ENCODE data around the gene CCL28.

Gene CCL28

DNA sequence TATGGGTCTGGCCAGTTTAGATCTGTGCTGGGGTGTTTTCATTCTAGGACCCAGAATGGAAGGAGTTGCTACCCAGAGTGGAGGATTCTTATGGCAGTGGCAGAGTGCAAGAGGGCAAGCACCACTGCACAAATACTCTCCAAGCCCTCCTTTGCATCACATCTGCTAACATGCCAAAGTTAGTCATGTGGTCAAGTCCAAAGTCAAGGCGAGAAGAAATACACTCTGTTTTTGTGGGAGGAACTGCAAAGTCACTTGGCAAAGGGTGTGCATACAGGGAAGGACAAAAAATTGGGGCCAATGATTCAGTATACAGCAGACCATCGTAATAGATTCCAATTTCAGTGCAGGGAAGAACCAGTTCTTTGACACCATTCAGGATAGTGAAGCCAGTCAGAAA, 55.1 kb downstream of the CCL28 start:
- DNase-seq (ENCODE audit: low read depth), result no peak

DNA sequence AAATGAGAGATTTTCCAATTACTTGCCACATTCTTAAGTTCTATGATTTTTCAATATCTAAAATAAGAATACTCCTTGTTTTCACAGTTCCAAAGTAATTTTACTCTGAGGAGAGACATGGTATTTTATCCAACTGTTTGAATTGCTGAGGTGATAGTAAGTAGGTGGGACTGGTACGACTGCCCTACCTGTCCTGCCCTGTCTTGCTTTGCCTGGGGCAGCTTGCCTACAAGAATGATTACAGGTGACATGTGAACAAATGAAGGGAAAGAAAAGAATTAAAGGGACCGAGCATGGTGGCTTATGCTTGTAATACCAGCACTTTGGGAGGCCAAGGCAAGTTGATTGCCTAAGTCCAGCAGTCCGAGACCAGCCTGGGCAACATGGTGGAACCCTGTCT, 57.4 kb downstream of the CCL28 start:
- DNase-seq (ENCODE audit: low read depth), result no peak

DNA sequence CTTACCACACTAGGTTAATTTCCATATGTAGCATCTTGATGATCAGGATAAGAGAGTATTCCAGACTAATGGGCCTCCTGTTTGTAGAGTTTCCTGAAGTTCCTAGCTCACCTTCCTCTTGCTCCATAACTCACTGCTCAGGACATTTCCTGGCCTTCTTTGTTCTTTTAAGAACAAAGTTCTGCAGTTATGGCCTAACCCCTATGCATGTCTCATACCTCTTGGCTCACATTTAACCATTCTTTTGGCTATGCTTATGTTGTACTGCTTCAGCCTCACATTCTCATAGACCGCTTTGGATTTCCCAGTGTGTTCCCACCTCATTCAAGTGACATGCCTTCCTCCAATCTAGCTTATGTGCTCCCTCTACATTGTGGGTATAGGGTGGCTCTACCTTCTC, 58.5 kb downstream of the CCL28 start:
- DNase-seq (ENCODE audit: low read depth), result no peak

DNA sequence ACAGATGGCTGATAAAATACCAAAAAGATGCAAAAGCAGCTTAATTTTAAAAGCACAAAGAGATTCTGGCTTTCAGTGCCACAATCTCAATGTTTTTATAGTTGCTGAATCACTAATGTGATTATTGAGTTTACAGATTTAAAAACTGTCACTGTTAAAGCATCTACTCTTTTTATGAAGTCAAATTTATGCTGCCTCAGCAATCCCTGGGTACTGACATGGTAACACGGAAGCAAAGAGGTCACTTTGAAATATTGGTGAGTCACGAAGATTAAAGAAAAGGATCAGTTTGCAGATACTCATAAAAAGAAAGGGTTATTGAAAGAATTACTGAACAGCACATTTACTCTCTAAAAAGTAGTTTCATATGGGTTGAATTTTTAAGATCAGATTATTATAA, 59.3 kb downstream of the CCL28 start:
- no peak for DNase-seq (ENCODE audit: low read depth)

DNA sequence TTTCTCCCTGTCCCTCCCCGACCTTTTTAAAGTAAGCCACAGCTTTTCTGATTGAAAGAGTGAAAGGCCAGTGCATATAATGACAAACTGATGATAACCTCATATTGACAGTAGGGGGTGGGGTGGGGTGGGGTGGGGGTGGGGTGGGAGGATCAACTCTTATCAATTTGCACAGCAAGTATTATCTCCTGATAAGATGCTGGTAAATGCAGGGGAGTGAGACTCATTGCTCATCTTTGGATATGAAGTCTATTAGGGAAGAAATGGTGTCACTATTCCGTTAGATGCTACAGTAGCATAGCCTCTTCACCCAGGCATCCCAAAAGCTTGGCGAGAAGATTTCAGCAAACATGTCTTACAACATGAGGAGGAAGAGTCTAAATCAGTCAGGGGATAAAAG, 60.1 kb downstream of the CCL28 start:
- DNase-seq (ENCODE audit: low read depth), result no peak

DNA sequence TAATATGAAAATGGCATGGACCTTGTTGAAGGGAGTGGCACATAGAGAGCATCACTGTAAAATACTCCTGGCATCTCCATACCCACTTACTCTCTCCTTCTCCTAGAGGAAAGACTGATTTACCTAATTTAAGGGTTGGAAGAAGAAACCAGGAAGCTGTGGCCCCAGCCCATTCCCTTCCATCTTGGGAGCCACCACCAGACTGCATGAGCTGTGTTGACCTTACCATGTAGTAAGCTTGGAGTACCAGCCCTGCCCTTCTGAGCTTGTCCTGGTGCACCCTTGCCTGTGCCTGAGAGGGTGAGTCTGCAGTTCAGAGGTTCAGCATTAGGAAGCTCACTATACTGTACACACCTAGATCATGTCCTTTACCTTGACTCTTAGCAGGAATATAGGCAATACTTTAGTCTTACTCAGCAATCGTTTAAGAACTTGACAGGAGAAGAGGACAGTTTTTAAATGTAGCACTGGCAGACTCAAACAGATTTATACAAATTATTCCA, 63.3 kb downstream of the CCL28 start:
- no peak for DNase-seq (ENCODE audit: low read depth)

DNA sequence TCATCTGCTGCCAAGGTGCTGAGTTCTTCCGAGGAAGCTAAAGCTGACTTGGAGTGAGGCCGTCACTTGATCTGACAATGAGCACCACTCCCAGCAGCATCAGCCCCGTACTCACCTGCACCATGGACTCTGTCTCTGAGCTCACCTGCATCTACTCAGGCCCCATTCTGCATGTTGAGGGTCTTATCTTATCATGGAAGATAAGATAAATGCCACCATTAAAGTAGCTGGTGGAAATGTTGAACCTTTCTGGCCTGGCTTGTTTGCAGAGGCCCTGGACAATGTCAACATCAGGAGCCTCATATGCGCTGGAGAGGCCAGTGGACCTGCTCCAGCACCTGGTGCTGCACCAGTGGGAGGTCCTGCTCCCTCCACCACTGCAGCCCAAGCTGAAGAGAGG, 64.0 kb downstream of the CCL28 start:
- DNase-seq (ENCODE audit: low read depth), result no peak

DNA sequence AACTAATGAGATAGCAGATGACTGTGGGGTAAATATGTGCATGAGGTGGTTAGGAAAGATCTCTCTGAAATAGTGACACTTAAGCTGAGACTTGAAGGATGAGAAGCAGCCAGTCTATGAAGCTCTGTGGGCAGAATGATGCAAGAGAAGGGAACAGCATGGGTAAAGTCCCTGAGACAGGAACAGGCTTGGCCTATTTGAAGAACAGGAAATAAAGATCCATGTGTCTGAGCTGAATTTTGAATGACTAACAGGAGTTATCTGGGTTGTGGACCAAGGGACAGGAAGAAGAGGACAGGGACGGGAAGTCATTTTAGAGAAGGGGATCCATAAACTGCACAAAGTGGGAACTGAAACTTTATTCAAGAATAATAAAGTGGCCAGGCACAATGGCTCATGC, 73.3 kb downstream of the CCL28 start:
- DNase-seq (ENCODE audit: low read depth), result no peak

DNA sequence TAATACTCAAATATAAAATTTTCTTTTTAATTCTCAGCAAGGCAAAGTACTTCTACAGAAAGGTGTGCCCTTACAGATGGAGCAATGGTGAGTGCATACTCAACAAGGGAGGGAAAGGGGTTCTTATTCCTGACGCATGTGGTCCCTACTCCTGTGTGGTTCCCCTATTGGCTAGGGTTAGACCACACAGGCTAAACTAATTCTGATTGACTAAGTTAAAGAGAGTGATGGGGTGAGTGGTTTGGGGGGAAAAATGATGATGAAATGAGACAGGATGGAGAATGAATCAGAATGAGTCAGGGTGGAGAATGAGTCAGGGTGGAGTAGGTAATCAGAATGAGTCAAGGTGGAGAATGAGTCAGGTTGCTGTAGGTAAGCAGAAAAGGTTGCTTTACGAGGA, 76.0 kb downstream of the CCL28 start:
- DNase-seq (ENCODE audit: low read depth), result no peak

DNA sequence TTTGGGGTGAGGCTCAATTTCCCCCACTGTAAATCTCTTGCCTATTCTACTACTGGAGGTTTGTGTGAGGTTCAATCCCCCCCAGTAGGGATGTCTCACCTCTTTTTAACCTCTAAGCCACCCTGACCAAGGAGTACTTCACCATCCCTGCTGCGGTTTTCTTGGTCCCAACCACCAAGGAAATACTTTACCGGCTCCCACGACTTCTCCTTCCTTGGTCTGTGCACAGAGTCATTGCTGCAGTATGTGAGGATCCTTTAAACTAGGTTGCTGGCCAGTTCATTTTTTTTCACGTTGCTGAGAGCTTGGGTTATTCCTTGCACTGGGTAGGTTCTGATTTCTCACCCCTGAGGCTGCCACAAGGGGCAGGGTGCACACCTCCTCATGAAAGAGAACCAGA, 76.5 kb downstream of the CCL28 start:
- DNase-seq (ENCODE audit: low read depth), result no peak

DNA sequence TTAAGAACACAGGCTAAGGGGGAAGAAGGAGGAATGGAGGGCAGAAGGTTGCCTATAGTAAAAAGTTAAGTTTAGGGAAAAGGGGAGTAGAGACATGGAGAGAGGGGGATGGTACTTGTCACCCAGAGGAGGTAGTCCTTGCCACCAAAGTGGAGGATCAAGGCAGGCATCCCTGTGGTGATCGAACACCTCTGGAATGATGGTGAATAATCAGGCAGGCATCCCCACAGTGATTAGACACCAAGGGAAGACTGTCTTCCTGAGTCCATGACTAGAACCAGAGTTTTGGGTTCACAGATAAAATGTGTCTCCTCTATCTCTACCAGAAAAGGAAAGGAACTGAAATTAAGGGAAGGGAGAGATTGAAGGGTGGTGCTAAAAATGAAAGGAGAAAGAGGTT, 79.8 kb downstream of the CCL28 start:
- no peak for DNase-seq (ENCODE audit: low read depth)

Measured in T follicular helper cell (primary cell).